HG02870 (cell line): Measurements from ENCODE around the gene DENND1A.

ENCODE experiments used
- ATAC-seq: cut with Tn5 transposase; IDR thresholded peaks from one replicate; pipeline ENCODE4 v1.9.1; 2021; ENCODE audit warnings: mild to moderate bottlenecking, moderate library complexity; ENCODE audit not compliant: unreplicated experiment

DENND1A gene

DNA sequence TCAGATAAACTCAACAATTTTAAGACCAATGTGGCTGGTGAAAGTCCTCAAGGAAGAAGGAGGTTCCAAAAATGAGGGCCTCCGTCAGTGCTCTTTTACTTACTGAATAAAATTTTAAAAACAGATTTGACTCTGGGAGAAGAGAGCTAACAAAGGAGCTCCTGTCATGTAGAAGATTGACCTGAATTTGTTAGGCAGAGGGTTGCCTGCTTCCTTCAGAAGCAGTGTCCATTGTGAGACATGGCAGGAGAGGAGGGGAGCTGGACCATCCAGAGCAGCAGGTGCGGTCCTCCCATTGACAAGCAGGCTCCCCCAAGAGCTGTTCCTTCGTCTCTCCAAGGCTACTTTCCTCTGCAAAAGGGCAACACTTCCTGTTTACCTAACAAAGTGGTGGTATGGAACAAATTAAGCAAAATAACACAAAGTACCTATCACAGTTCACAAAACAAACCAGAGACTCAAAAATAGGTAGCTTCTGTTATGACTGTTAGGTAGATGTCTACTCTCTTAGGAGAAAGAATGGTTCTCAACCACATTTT is 238.1 kb downstream of the DENND1A start:
- ATAC-seq = no peak

DNA sequence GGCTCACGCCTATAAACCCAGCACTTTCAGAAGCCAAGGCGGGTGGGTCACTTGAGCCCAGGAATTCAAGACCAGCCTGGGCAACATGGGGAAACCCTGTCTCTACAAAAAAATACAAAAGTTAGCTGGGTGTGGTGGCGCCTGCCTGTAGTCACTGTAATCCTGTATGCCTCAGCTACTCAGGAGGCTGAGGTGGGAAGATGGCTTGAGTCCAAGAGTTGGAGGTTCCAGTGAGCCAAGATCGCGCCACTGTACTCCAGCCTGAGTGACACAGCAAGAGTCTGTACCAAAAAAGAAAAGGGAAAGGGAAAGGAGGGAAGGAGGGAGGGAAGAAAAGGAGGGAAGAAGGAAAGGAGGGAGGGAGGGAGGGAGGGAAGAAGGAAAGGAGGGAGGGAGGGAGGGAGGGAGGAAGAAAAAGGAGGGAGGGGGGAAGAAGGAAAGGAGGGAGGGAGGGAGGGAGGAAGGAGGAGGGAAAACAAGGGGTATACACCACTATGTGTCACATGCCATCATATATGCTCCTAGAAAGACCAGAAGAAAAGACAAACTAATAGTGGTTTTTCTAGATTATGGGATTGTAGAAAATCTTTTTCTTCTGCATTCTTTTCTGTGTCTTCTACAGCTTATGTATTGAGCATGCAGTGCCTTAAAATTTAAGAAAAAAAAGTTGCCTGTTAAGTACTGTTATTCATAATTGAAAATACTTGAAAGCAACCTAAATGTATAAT is 240.1 kb downstream of the DENND1A start:
- ATAC-seq = no peak

DNA sequence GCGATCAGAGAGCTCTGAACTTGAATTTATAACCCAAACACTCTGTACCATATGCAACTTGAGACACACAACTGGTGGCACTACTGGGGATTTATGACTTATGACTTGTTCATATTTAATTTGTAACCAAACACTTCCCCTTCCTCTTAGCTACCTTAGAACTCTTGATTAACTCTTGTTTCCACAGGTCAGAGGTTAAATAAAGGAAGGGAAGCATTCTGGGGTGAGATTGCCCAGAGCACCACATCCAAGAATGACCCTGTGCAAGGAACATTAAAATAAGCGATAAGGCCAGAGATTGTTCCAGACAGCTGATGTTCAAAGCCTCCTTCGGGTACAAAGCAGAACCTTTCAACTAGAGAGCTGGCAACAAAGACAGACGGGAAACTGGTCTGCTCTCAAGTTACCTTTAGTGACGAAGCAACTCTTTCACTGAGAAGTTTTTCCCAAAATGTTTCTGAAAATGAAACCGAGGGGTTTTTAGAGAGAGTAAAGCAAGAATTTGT is 242.6 kb downstream of the DENND1A start:
- ATAC-seq = no peak

DNA sequence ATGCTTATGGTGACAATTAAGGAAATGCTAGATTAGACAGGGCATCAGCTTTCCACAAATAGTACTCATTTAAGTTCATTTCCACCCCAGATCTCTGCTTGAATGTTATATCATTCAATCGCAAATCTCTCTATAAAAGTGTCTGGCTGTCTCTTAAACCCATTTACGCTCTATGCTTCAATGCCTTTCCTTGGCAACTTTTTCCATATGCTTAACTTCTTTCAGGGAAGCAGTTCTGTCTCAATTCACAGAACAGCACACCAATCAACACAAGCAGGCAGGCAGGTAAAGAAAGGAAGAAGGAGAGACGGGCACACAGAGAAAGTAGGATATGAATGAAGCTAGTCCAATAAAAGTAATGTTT is 243.1 kb downstream of the DENND1A start:
- no peak for ATAC-seq

DNA sequence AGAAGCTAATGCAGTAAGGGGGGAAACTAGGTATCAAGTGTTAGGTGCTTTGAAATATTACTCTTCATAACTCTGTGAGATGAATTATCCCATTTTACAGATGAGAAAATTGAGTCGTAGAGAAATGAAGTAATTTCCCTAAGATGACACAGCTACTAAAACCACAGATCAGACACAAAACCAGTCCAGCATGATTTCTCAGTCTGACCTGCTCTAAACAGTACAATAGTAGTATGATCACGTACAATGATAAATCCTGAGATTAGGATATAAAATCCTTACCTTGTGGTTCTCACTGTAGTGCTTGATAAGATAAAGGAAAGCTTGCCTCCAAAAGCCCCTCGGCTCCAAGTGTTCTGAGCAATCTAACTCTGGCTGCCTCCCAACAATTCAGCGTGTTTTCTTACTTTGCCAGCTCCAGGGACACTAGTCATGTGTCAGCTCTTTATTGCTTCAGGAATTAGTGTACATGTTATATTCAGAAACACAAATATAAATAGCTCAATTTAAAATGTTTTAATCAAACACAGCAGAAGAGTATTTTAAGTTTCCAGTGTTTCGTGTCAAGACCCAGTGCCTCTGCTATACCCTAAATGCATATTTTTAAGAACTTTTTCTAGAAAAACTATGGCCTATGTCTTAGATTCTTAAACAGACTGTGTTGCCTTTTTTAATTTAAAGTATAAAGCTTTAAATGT is 243.6 kb downstream of the DENND1A start:
- no peak for ATAC-seq

DNA sequence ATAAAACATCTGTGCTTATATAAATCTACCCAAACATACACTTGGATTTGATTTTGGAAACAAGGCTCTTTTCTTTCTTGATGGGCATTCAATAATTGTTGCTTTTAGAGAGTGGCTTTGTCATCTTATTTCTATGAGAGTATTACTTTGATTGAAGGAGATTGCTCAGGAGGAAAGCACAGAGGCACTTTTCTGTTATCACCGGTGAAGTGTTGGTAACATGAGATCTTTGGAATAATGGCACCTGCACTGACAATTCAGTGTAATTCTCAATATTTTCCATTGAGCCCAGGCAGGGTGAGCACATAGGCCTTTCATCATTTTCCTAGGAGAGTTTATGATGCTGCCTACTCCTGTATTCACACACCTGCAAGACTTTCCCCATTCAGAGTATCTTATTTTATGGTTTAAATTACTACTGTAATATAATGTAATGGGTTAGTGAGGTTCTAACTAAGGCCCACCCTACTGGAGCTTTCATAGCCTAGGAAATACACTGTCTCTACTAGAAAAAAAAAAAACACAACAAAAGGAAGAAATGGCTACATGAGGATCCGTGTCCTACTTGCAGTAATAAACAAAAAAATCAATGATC is 244.3 kb downstream of the DENND1A start:
- no peak for ATAC-seq

DNA sequence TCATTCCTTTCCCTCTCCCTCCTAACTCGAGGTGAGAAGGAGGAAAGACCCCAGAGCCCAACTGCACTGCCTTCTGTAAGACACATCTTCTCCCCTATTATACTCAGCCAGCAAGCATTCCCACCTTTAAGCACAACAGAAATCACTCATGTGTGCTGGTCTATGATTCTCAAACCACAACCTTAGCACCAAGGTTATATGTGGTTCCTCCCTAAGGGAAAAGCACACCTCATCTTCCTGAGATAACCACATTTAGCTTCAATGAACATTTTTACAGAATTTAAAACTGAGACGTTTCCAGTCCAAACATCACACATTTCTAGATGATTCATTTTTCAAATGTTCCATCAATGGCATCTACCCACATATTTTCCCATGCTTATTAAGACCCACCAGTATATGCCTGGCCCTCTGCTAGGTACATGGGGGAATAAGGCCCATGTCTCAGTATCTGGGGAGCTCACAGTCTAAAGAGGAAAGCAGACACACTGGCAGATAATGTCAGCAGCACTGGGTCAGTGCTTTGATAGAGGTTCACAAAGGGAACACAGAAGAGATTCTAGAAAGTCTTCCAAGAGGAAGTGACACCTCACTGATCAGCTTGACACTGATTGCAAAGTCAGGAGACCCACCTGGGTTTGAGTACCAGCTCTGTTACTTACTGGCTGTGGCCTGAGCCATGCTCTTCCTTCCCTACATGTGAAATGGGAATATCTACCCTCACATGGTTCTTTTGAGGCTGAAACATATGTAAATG is 245.4 kb downstream of the DENND1A start:
- peak; percentile 53 for ATAC-seq

DNA sequence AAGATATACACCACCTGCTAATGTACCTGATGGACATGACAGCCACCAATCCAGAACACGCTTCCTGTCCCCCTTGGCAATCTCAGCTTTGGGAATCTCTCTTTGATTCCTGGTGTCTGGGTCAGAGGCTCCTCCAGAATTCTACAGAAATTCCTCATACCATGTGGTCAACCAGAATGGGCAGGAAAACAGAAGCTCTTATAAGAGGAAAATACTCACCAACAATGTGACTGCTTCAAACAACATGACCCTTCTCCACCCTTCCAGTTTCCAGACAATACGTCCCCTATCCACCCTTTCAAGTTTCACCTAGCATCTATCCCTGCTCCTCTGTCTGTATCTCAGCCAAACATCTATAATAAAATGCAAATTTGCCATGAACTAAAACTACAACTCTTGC is 247.2 kb downstream of the DENND1A start:
- ATAC-seq = no peak

DNA sequence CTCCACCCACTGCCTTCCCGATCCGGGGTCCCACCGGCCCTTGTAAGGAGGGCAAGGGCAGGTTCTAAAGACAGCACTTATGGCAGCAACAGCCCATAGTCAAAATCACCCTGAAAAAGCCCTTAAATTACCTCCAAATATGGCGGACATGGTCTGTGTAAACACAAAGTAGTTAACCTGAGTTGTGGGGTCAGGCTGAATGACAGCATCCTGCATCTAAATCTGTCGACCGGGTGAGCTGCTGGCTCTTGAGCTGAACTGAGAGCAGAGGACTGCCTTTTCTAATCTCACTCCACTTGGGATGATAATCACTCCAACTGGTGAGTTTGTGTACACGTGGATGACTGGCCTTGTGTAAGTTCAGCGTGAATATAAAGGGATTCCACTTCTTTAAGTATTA is 249.6 kb downstream of the DENND1A start:
- no peak for ATAC-seq

DNA sequence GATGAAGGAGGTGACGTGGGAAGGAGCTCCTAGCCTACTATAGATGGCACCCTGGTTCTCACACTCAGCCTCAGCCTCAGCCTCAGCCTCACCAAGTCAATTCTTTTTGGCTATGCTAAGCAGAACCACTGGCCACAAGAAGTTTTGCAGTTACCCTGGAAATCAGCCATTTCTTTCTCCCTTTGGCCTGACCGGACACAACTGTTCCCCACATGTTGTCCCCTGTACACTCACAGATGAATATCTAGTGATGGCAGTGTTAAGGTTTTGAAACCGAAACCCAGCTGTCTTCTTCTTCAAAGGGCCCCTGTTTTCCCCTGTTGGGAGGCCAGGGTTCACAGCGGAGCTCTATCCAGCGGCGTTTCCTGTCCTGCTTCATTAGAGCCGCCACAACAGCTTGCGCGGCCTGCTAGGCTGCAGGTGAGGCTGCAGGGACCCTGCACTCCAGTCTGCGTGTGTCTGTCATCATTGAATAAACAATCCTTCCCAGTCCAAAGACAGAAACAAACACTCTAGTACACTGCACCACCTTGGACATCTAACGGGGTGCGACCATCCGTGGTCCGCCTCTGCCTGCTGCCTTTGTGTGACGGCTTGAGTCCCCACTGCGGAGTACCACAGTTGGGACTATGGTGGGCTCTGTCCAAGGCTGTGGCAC is 250.5 kb downstream of the DENND1A start:
- ATAC-seq = peak; percentile 93

DNA sequence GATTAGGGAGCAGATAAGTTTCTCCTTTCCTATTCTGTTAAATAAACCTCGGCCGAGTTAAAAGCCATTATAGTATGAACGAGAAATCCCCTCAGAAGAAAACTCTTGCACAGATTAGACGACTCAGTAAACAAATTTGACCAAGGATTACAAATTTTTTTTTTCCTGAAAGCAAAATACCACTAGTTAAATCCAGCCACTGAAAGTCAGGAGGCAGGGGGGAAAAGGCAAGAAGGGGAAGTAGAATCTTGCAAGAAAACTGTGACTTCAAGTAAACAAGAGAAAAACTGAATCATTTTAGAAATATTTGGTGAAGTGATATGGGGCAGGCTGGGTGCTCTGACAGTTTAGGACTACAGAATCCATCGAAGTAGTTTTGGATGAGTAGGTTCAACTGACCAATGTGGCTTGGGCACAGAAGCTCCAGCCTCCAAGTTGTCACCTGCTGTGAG is 251.0 kb downstream of the DENND1A start:
- no peak for ATAC-seq

DNA sequence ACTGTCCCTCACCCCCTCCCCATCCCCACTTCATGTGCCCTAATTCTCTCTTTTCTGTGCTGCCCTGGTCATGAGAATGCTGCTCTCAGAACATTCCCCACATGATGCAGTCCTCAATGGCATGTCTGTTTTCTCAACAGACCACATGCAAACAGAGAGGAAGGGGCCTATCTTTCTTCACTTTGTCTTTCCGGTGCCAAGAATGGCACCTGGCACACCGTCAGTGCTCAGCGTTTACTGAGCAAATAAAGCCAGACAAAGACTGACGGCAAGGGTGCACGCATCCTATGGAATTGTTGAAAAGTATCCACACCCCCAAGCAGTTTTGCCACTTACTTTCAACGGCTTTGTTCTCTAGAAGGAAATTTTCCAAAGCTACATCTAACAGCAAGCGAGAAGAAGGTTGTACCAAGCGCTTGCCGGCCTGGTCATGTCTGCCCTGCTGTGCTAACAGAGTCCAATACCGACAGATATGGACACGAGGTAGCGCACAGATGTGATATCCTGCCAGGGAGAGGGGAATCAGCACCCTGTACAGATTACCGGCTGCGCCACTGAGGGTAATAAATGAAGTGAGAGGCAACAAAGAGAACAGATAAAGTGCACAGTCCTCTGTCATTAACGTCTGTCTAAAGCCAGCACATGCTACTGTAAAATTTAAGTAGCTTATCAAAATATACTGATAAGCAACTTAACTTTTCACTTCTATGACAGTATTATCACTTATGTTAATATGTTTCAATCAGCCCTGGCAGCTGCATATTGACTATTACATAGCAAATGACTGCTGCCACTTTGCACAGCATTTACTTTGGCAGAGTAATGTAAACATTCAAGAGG is 251.7 kb downstream of the DENND1A start:
- ATAC-seq = no peak

DNA sequence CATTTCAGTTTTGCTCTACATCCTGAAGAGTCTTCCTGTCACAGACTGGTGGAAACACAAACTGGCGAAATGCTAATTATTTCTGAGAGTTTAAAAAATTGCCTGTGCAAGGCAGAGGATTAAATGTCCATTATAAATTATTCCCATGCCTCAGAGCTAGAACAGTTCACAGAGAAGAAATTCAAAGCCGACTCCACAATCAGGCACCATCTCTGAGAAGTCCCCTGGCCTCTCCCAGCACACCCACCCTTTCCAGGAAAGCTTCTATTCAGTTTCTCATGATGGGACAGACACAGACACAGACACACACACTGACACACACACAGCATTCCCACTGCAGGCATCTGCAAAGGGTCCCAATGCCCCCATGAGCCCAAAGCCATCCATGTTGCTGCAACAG is 253.1 kb downstream of the DENND1A start:
- ATAC-seq = no peak

DNA sequence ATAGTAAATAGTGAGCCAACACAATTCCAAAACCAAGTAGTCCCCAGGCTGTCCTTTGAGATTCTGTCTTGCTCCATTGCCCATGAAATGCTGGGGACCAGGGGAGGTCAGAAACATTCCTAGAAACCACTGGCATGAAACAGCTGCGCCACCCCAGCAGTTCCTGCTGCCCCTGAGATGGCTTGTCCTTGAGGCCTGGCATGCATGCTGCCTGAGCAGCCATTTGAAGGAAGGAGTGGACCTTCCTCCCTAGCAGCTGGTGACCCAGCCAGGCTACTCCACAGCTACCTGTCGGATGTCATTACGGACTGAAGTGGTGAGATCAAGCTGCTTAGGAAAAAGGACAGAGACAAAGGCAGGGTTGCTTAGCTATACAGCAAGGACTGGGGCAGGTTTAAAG is 260.6 kb downstream of the DENND1A start:
- no peak for ATAC-seq

DNA sequence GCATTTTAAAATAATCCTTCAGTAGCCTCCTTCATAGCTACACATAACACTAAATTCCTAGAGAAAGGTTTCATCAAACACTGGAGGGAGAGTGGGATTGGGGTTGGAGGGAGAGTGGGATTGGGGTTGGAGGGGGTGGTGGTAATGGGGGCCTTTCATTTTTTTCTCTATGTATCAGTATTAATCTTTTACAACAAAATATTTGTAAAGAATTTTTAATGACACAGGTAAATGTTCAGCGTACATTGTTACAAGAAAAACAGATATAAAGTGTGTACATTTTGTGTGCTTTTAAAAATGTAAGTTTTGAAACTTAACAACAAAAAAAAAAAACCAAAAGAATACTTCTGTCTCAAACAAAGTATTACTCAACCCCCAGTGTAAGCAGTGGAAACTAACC is 266.4 kb downstream of the DENND1A start:
- no peak for ATAC-seq

DNA sequence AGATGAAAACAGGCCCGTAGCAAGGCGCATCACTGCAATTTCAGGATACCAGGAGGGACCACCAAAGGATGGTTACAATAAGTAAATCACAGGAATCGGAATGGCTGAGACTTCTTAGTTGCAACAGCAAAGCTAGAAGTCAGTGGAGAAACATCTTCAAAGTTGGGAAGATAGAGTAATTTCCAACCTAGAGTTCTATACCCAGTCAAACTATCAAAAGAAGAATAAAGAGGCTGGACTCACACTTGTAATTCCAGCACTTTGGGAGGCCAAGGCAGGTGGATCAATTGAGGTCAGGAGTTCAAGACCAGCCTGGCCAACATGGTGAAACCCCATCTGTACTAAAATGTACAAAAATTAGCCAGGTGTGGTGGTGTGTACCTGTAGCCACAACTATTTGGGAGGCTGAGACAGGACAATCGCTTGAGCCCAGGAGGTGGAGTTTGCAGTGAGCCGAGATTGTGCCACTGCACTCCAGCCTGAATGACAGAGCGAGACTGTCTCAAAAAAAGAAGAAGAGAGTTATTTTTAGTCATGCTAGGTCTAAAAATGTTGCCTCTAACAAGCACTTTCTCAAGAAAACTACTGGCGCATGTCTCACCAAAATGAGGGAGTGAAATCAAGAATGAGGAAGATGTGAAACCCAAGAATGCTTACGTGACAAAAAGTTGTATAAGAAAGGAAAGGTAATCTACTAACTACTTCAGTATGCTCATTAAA is 267.7 kb downstream of the DENND1A start:
- ATAC-seq = no peak

DNA sequence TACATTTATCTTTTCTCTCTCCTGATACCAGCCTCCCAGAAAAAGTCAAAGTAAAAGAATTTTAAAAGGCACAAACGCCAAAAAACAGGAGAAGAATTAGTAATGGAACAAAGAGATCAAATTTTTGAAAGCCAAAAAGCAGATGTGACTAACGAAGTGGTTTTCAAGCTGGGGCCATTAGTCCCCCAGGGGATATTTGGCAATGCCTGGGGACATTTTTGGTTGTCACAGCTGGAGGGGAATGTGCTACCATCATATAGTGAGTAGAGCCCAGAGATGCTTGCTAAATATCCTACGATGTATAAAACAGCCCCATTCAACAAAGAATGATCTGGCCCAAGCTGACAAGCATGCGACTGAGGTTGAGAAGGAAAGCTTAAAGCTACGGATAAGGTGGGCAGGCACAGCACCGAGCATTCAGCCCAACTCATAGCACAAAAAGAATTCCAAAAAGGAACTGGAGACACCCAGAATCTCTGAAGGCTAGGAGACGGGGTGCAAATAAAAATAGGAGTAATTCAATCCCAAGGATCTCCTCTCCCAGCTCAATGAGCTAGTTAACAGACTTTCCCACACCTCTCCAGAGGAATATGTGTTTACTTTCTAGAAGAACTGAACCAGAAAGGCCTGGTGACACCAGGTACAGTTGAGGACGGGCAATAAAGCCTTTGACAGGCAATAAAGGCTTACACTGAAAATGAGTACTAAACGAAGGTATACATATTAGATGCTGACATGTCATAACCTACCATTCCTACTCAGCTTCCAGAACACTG is 269.0 kb downstream of the DENND1A start:
- ATAC-seq = no peak

DNA sequence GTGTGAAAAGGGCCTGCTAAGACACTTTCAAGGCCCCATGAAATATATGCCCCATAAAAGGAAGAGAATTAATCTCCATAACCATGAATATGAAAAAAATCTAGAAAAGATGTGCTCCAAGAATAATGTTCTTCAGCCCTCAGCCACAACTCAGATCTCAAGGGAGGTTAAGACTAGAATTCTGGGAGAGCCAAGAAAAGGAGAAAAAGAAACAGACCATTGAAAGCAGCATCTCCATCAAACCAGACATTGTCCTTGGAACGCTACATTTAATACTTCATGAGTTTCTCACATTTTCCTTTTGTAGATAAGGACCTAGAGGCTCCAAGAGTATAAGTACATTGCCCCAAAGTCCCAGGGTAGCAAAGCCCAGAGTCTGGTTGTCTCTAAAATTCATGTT is 270.6 kb downstream of the DENND1A start:
- ATAC-seq = no peak
